Measurements from ENCODE around the gene GIMAP2. TPM values are rescaled to one million over a fixed set of nuclear protein-coding genes. Genes with fewer than 3 reads are reported as not detected.

GIMAP2 gene
- polyA plus RNA-seq, 3 donors, result 45.6 to 63.8 (median 47.0) TPM

- 94% methylated on average over 2 of the region's 4 CpGs for WGBS (ENCODE audit: insufficient coverage)
- H3K27me3 ChIP-seq (ENCODE audit: control insufficient read depth in 2 of 2, insufficient read depth in 2 of 2, low read length in 2 of 2), result no peaks in the 10 kb centered on the region
- H3K36me3 Mint-ChIP-seq, result no peaks in the 10 kb centered on the region
- H3K27me3 Mint-ChIP-seq (ENCODE audit: low read depth in 3 of 3), result peaks cover 0 to 1% (median 0%) of the 10 kb centered on the region in 3 donors
- DNase-seq, result no peak
- no peak overlapping the region for H3K4me2 ChIP-seq (replicated peaks; ENCODE audit: extremely low read depth, low read length, poor library complexity, severe bottlenecking)
- no peak overlapping the region for H3K27ac ChIP-seq (ENCODE audit: low read depth in 1 of 2, low read length in 2 of 2)
- H3K27ac Mint-ChIP-seq, result peak overlapping the region in 1 of 7 donors; percentile 32
- no peak overlapping the region for H3K4me3 ChIP-seq (replicated peaks in 1 of 3; ENCODE audit: low read depth in 2 of 3, low read length in 3 of 3)
- H3K9ac ChIP-seq (ENCODE audit: insufficient read depth, low read length, poor library complexity, severe bottlenecking), result no peak overlapping the region
- peaks cover 26 to 27% of the 10 kb centered on the region in 2 donors for H3K4me1 ChIP-seq (ENCODE audit: control insufficient read depth in 1 of 2, insufficient read depth in 2 of 2, low read length in 2 of 2)
- H3K9me3 Mint-ChIP-seq, result peaks cover 3 to 8% (median 5%) of the 10 kb centered on the region in 7 donors
- H3K4me1 Mint-ChIP-seq, result peaks cover 42% of the 10 kb centered on the region
- no peak for TF ChIP-seq CTCF (IDR thresholded peaks at IDR 0.05)
- H3K4me3 Mint-ChIP-seq, result no peak overlapping the region
- H3K79me2 ChIP-seq (ENCODE audit: insufficient read depth, low read length), result no peaks in the 10 kb centered on the region
- H3K9me3 ChIP-seq (replicated peaks in 1 of 2; ENCODE audit: control insufficient read depth in 1 of 2, insufficient read depth in 1 of 2, low read length in 2 of 2), result peaks cover 0 to 4% of the 10 kb centered on the region in 2 donors
- H4K20me1 ChIP-seq (ENCODE audit: insufficient read depth, low read length), result no peaks in the 10 kb centered on the region
- H2AFZ ChIP-seq (ENCODE audit: insufficient read depth, low read depth, low read length, poor library complexity, severe bottlenecking), result no peak overlapping the region
- no peaks in the 10 kb centered on the region for H3K36me3 ChIP-seq (replicated peaks in 1 of 2; ENCODE audit: control insufficient read depth in 1 of 2, insufficient read depth in 2 of 2, low read length in 2 of 2)
- intact Hi-C loops (cut with micrococcal nuclease), result no loop called here
These were observed 21.6 kb upstream of the GIMAP2 start for GRCh38 chr7:150663802-150664494.

GRCh38 chr7:150665089-150665748 lies 20.3 kb upstream of the GIMAP2 start:
- Histone ChIP-seq H3K36me3 (replicated peaks in 1 of 2; ENCODE audit: control insufficient read depth in 1 of 2, insufficient read depth in 2 of 2, low read length in 2 of 2) (no peaks in the 10 kb centered on the region), H3K9ac (ENCODE audit: insufficient read depth, low read length, poor library complexity, severe bottlenecking) (no peak overlapping the region), H3K4me3 (replicated peaks in 1 of 3; ENCODE audit: low read depth in 2 of 3, low read length in 3 of 3) (peak overlapping the region in 1 of 3 experiments; percentile 56), H3K27ac (ENCODE audit: low read depth in 1 of 2, low read length in 2 of 2) (peak overlapping the region; percentile 38 to 74), H3K27me3 (ENCODE audit: control insufficient read depth in 2 of 2, insufficient read depth in 2 of 2, low read length in 2 of 2) (no peaks in the 10 kb centered on the region), H2AFZ (ENCODE audit: insufficient read depth, low read depth, low read length, poor library complexity, severe bottlenecking) (peak overlapping the region; percentile 35), H4K20me1 (ENCODE audit: insufficient read depth, low read length) (no peaks in the 10 kb centered on the region), H3K9me3 (replicated peaks in 1 of 2; ENCODE audit: control insufficient read depth in 1 of 2, insufficient read depth in 1 of 2, low read length in 2 of 2) (peaks cover 0 to 7% of the 10 kb centered on the region in 2 donors), H3K4me1 (ENCODE audit: control insufficient read depth in 1 of 2, insufficient read depth in 2 of 2, low read length in 2 of 2) (peaks cover 26 to 27% of the 10 kb centered on the region in 2 donors), H3K4me2 (replicated peaks; ENCODE audit: extremely low read depth, low read length, poor library complexity, severe bottlenecking) (peak overlapping the region; percentile 67), H3K79me2 (ENCODE audit: insufficient read depth, low read length) (no peaks in the 10 kb centered on the region)
- 98% methylated on average over 4 of the region's 9 CpGs for WGBS (ENCODE audit: insufficient coverage)
- no peak for TF ChIP-seq CTCF (IDR thresholded peaks at IDR 0.05)
- peak in 1 of 3 donors; percentile 32 for DNase-seq
- H3K4me1 Mint-ChIP-seq, result peaks cover 42% of the 10 kb centered on the region
- H3K36me3 Mint-ChIP-seq, result peaks cover 0 to 3% of the 10 kb centered on the region in 2 donors
- H3K4me3 Mint-ChIP-seq, result peak overlapping the region; percentile 45 to 49
- intact Hi-C loops (cut with micrococcal nuclease), result no loop called here
- H3K27me3 Mint-ChIP-seq (ENCODE audit: low read depth in 3 of 3), result peaks cover 0 to 1% (median 0%) of the 10 kb centered on the region in 3 donors
- H3K27ac Mint-ChIP-seq, result peak overlapping the region in 5 of 7 donors; percentile 62 to 88 (median 70)
- H3K9me3 Mint-ChIP-seq, result peaks cover 3 to 10% (median 9%) of the 10 kb centered on the region in 7 donors

Measured in CD14-positive monocyte (primary cell).